Ecto neural progenitor cell (in vitro differentiated cells): ENCODE measurements around the gene NAPSA.
"Not testable (repeated sequence)": the region's sequence is repeated elsewhere in the genome, so short reads cannot be mapped to it uniquely, and the experiment has no call there.

ENCODE experiments used
- DNase-seq: peaks from one replicate; pipeline ENCODE4 v3.0.0-alpha.2; 2018; ENCODE audit warnings: low spot score

Gene NAPSA

GRCh38 chr19:50358483-50359327, 6.7 kb downstream of the NAPSA start:
- DNase-seq, result no peak

- peak; percentile 81 for DNase-seq
Observed at GRCh38 chr19:50357178-50358100, 8.0 kb downstream of the NAPSA start.

GRCh38 chr19:50356691-50357177, 8.7 kb downstream of the NAPSA start:
- no peak for DNase-seq

GRCh38 chr19:50353487-50353880, 12.0 kb downstream of the NAPSA start:
- not testable (repeated sequence) for DNase-seq

GRCh38 chr19:50352242-50352641, 13.2 kb downstream of the NAPSA start:
- no peak for DNase-seq

- DNase-seq, result no peak
Observed at GRCh38 chr19:50349277-50350057, 16.0 kb downstream of the NAPSA start.

GRCh38 chr19:50347089-50347581, 18.3 kb downstream of the NAPSA start:
- DNase-seq, result not testable (repeated sequence)

- no peak for DNase-seq
Observed at GRCh38 chr19:50344661-50345318, 20.6 kb downstream of the NAPSA start.

- no peak for DNase-seq
Observed at GRCh38 chr19:50341091-50341564, 24.3 kb downstream of the NAPSA start.

GRCh38 chr19:50340331-50340730, 25.1 kb downstream of the NAPSA start:
- DNase-seq, result no peak

- not testable (repeated sequence) for DNase-seq
Observed at GRCh38 chr19:50337031-50337430, 28.4 kb downstream of the NAPSA start.

- no peak for DNase-seq
Observed at GRCh38 chr19:50334741-50335421, 30.6 kb downstream of the NAPSA start.

- DNase-seq, result peak; percentile 91
Observed at GRCh38 chr19:50333737-50334617, 31.5 kb downstream of the NAPSA start.

GRCh38 chr19:50333235-50333736, 32.2 kb downstream of the NAPSA start:
- DNase-seq, result peak; percentile 95

GRCh38 chr19:50332244-50333038, 33.0 kb downstream of the NAPSA start:
- DNase-seq, result peak; percentile 73

GRCh38 chr19:50331994-50332243, 33.5 kb downstream of the NAPSA start:
- DNase-seq, result no peak

GRCh38 chr19:50331221-50331993, 34.0 kb downstream of the NAPSA start:
- no peak for DNase-seq
